ENCODE measurements around the gene HIVEP2. TPM values are rescaled to one million over a fixed set of nuclear protein-coding genes. Genes with fewer than 3 reads are reported as not detected.

HIVEP2 gene
- total RNA-seq, 1 donor from 2014 or later = 11.8 TPM

DNA sequence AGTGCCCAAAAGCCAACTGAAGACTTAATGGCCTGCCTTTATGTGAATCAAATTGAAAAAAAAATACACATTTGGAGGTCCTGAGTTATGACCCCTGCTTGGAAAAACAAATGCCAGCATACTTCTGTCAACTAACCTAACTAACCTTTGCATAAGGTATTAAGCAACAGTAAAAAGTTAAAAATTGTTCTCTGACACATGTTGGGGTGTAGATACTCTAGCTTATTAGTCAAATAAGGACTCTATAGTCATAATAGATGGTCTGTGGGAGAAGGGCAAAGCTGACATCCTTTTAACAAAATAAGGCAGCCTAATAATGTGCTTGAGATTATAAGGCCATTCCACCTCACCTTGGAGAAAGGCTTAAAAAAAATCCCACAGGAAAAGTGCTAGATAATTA, 140.5 kb downstream of the HIVEP2 start:
- H3K9me3 Mint-ChIP-seq (ENCODE audit: low read depth) = no peaks in the 10 kb centered on the region
- H3K27me3 Mint-ChIP-seq = no peaks in the 10 kb centered on the region
- no peak for DNase-seq (ENCODE audit: low spot score, unreplicated experiment)
- H3K36me3 Mint-ChIP-seq (ENCODE audit: insufficient read depth) = peaks cover 1% of the 10 kb centered on the region
- H3K27ac Mint-ChIP-seq = no peak overlapping the region
- H3K4me3 Mint-ChIP-seq (ENCODE audit: low read depth) = no peak overlapping the region
- no peaks in the 10 kb centered on the region for H3K4me1 Mint-ChIP-seq (ENCODE audit: low read depth)
- TF ChIP-seq CTCF (IDR thresholded peaks at IDR 0.05; ENCODE audit: unreplicated experiment) = no peak

GRCh38 chr6:142803495-142804058, 141.4 kb downstream of the HIVEP2 start:
- no peak for TF ChIP-seq CTCF (IDR thresholded peaks at IDR 0.05; ENCODE audit: unreplicated experiment)
- Mint-ChIP-seq H3K27ac (no peak overlapping the region), H3K9me3 (ENCODE audit: low read depth) (no peaks in the 10 kb centered on the region), H3K4me1 (ENCODE audit: low read depth) (no peaks in the 10 kb centered on the region), H3K4me3 (ENCODE audit: low read depth) (no peak overlapping the region), H3K27me3 (no peaks in the 10 kb centered on the region), H3K36me3 (ENCODE audit: insufficient read depth) (peaks cover 1% of the 10 kb centered on the region)
- no peak for DNase-seq (ENCODE audit: low spot score, unreplicated experiment)

DNA sequence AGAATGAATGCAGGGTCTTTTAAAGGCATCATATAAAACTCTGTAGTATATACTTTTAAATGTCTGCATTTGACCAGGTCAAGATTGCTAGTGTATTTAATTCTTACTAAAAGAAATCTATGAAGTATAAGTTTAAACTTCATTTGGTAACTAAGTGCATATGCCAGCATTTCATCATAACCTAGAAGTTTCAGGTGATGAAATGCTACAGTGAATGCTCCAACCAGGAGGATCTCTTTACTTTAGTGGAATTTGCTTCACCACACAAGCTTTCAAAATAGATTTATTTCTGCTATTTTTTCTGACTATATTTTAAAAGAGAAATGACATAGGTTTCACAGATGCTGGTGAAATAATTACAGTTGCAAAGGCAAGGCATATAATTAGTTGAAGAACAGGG, 141.9 kb downstream of the HIVEP2 start:
- Mint-ChIP-seq H3K4me1 (ENCODE audit: low read depth) (peaks cover under 1% of the 10 kb centered on the region), H3K27ac (no peak overlapping the region), H3K27me3 (no peaks in the 10 kb centered on the region), H3K4me3 (ENCODE audit: low read depth) (no peak overlapping the region), H3K36me3 (ENCODE audit: insufficient read depth) (peaks cover 1% of the 10 kb centered on the region), H3K9me3 (ENCODE audit: low read depth) (no peaks in the 10 kb centered on the region)
- no peak for DNase-seq (ENCODE audit: low spot score, unreplicated experiment)
- no peak for TF ChIP-seq CTCF (IDR thresholded peaks at IDR 0.05; ENCODE audit: unreplicated experiment)

DNA sequence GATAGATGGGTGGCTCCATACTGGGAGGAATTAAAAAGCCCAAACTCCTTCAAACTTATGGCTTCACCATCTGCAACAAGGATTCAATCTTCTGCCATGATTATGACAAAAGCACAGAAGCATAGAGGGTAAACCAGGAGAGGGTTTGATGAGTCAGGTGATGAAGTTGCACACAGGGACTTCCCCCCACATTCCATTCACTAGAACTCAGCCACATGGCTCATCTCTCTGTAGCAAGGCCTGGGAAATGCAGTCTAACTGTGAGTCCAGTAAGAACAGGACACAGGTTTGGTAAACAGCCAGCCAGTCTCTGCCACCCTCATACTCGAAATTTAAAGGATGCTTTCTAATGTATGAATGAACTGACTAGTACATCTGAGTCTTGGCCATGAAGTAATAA, 142.9 kb downstream of the HIVEP2 start:
- H3K4me1 Mint-ChIP-seq (ENCODE audit: low read depth) = peaks cover 1% of the 10 kb centered on the region
- TF ChIP-seq CTCF (IDR thresholded peaks at IDR 0.05; ENCODE audit: unreplicated experiment) = no peak
- no peaks in the 10 kb centered on the region for H3K27me3 Mint-ChIP-seq
- no peak for DNase-seq (ENCODE audit: low spot score, unreplicated experiment)
- no peaks in the 10 kb centered on the region for H3K9me3 Mint-ChIP-seq (ENCODE audit: low read depth)
- H3K36me3 Mint-ChIP-seq (ENCODE audit: insufficient read depth) = no peaks in the 10 kb centered on the region
- H3K4me3 Mint-ChIP-seq (ENCODE audit: low read depth) = no peak overlapping the region
- no peak overlapping the region for H3K27ac Mint-ChIP-seq

GRCh38 chr6:142800240-142800639, 144.7 kb downstream of the HIVEP2 start:
- no peak for DNase-seq (ENCODE audit: low spot score, unreplicated experiment)
- Mint-ChIP-seq H3K27me3 (no peaks in the 10 kb centered on the region), H3K9me3 (ENCODE audit: low read depth) (no peaks in the 10 kb centered on the region), H3K27ac (no peak overlapping the region), H3K4me3 (ENCODE audit: low read depth) (no peak overlapping the region), H3K36me3 (ENCODE audit: insufficient read depth) (no peaks in the 10 kb centered on the region), H3K4me1 (ENCODE audit: low read depth) (peaks cover 1% of the 10 kb centered on the region)
- no peak for TF ChIP-seq CTCF (IDR thresholded peaks at IDR 0.05; ENCODE audit: unreplicated experiment)

Measured in progenitor cell of endocrine pancreas (in vitro differentiated cells).